BLaER1 treated with 17β-estradiol and CSF1 and Interleukin-3, amounts not matched to agents 10 nM and 100 nM (cell line): Measurements from ENCODE around the gene VPS25.

Experiments used
- H3K27ac ChIP-seq, 11 experiments: shearing (Covaris generic); formaldehyde crosslinking; 2 replicates each; pipeline ENCODE4 v1.8.1; 2022
- H3K27me3 ChIP-seq, 11 experiments: shearing (Covaris generic); formaldehyde crosslinking; 2 replicates each; pipeline ENCODE4 v1.8.1; 2022
- H3K36me3 ChIP-seq, 11 experiments: shearing (Covaris generic); formaldehyde crosslinking; 2 replicates each; pipeline ENCODE4 v1.8.1; 2022
- H3K4me1 ChIP-seq, 10 experiments: shearing (Covaris generic); formaldehyde crosslinking; 2 replicates each; pipeline ENCODE4 v1.8.1; 2022
- H3K4me2 ChIP-seq, 11 experiments: shearing (Covaris generic); formaldehyde crosslinking; 2 replicates each; pipeline ENCODE4 v1.8.1; 2022
- H3K4me3 ChIP-seq, 10 experiments: shearing (Covaris generic); formaldehyde crosslinking; 2 replicates each; pipeline ENCODE4 v1.8.1; 2022
- H3K9ac ChIP-seq, 11 experiments: shearing (Covaris generic); formaldehyde crosslinking; 2 replicates each; pipeline ENCODE4 v1.8.1; 2022
- H3K9me3 ChIP-seq, 11 experiments: shearing (Covaris generic); formaldehyde crosslinking; replicated peaks in 1 of 11; 2 replicates each; pipeline ENCODE4 v1.8.1; 2022
- H4K20me1 ChIP-seq, 11 experiments: shearing (Covaris generic); formaldehyde crosslinking; 2 replicates each; pipeline ENCODE4 v1.8.1; 2022
- Cebpa-rat ChIP-seq, 11 experiments: shearing (Covaris generic); IDR thresholded peaks; 2 replicates each; pipeline ENCODE4 v1.8.1; 2022

Gene VPS25

GRCh38 chr17:42804918-42805367, 31.7 kb downstream of the VPS25 start:
- TF ChIP-seq Cebpa-rat (IDR thresholded peaks at IDR 0.05), result no peak
- no peak overlapping the region for H3K4me2 ChIP-seq
- H4K20me1 ChIP-seq, result no peaks in the 10 kb centered on the region
- H3K36me3 ChIP-seq, result peaks cover 16 to 28% (median 22%) of the 10 kb centered on the region in 11 experiments
- H3K4me3 ChIP-seq, result no peak overlapping the region
- no peak overlapping the region for H3K27ac ChIP-seq
- H3K27me3 ChIP-seq, result no peaks in the 10 kb centered on the region
- H3K4me1 ChIP-seq, result no peaks in the 10 kb centered on the region
- no peaks in the 10 kb centered on the region for H3K9me3 ChIP-seq
- no peak overlapping the region for H3K9ac ChIP-seq

- no peak for TF ChIP-seq Cebpa-rat (IDR thresholded peaks at IDR 0.05)
- Histone ChIP-seq H3K4me3 (no peak overlapping the region), H3K27ac (no peak overlapping the region)
Measured at GRCh38 chr17:42806249-42806648, 33.0 kb downstream of the VPS25 start.

DNA sequence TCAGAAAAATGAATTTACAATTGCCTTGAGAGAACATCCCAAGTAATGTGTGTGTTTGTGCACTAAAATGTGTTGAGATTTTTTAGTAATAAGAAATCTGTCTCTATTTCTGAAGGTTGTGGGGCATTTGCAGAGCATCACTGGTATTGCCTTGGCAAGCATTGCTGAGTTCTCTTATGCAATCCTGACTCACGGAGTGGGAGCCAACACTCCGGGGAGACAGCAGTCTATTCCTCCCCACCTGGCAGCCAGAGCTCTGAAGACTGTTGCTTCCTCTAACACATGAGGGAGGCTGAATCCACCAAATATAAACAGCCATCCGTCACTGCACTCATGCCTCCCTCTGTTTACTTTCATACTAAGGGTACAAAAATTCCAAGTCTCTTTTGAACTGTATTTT, 36.0 kb downstream of the VPS25 start:
- Histone ChIP-seq H3K9me3 (no peaks in the 10 kb centered on the region), H3K4me1 (no peaks in the 10 kb centered on the region), H3K36me3 (peaks cover 56 to 71% (median 65%) of the 10 kb centered on the region in 11 experiments), H4K20me1 (peaks cover 0 to 8% (median 0%) of the 10 kb centered on the region in 11 experiments; a peak in 3 of 22 replicates), H3K27me3 (no peaks in the 10 kb centered on the region), H3K9ac (no peak overlapping the region), H3K27ac (no peak overlapping the region), H3K4me3 (no peak overlapping the region), H3K4me2 (no peak overlapping the region)
- TF ChIP-seq Cebpa-rat (IDR thresholded peaks at IDR 0.05), result no peak

More at GRCh38 chr17:42806249-42806648, 33.0 kb downstream of the VPS25 start:
- Histone ChIP-seq H3K27me3 (no peaks in the 10 kb centered on the region), H3K9ac (no peak overlapping the region), H3K4me2 (no peak overlapping the region), H3K36me3 (peaks cover 29 to 41% (median 35%) of the 10 kb centered on the region in 11 experiments), H4K20me1 (peaks cover 0 to 3% (median 0%) of the 10 kb centered on the region in 11 experiments; a peak in 1 of 22 replicates), H3K9me3 (no peaks in the 10 kb centered on the region), H3K4me1 (no peaks in the 10 kb centered on the region)

GRCh38 chr17:42814633-42815399, 41.6 kb downstream of the VPS25 start:
- Histone ChIP-seq H3K27ac (no peak overlapping the region), H3K9ac (no peak overlapping the region)

DNA sequence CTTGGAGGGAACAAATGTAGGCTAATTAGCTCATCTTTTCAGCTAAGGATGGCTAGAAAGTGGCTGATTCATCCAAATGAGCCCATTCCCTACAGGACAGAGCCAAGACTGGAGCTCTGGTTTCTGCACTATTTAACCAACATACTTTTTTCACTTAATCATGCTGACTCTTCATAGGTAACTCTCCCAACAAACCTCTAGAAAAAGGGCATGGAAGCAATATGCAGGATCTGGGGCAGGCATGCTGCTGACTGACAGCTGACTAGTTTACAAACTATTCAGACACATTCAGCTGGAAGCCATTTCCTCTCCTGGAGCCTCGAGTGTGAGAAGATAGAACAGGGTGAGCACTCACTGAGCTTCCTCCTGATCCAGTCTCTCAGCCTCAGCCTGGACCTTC, 44.6 kb downstream of the VPS25 start:
- Histone ChIP-seq H3K9me3 (no peaks in the 10 kb centered on the region), H3K9ac (no peak overlapping the region), H3K4me1 (peaks cover 5 to 15% (median 8%) of the 10 kb centered on the region in 10 experiments), H3K4me2 (no peak overlapping the region), H3K4me3 (no peak overlapping the region), H3K27ac (no peak overlapping the region), H4K20me1 (peaks cover 0 to 39% (median 7%) of the 10 kb centered on the region in 11 experiments; a peak in 13 of 22 replicates), H3K36me3 (peaks cover 93 to 100% (median 100%) of the 10 kb centered on the region in 11 experiments), H3K27me3 (no peaks in the 10 kb centered on the region)
- no peak for TF ChIP-seq Cebpa-rat (IDR thresholded peaks at IDR 0.05)

More at GRCh38 chr17:42814633-42815399, 41.6 kb downstream of the VPS25 start:
- no peaks in the 10 kb centered on the region for H3K27me3 ChIP-seq
- H3K4me1 ChIP-seq, result no peaks in the 10 kb centered on the region
- H3K36me3 ChIP-seq, result peaks cover 96 to 100% (median 100%) of the 10 kb centered on the region in 11 experiments
- no peak overlapping the region for H3K4me2 ChIP-seq
- H3K4me3 ChIP-seq, result no peak overlapping the region
- no peaks in the 10 kb centered on the region for H3K9me3 ChIP-seq
- H4K20me1 ChIP-seq, result peaks cover 0 to 32% (median 0%) of the 10 kb centered on the region in 11 experiments; a peak in 11 of 22 replicates
- no peak for TF ChIP-seq Cebpa-rat (IDR thresholded peaks at IDR 0.05)

DNA sequence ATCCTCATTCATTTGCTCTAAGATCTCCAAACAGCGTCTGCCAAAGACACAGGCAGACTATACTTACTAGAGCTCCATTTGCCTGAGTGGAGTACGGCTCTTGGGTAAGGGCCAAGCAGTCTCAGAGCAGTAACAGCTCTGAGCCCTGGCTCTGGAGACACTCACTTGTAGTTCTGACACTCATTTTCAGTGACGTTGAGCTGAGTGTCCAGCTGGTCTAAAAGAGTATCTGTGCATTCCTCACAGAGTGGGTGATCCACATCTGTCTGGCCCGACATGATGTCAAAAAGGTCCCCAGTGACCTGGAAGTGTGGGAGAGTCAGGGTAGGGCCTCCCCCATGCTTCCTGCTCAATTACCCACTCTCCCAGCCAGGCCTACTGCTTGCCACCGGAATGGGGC, 45.1 kb downstream of the VPS25 start:
- Histone ChIP-seq H3K36me3 (peaks cover 88 to 98% (median 95%) of the 10 kb centered on the region in 11 experiments), H3K27ac (no peak overlapping the region), H3K9ac (no peak overlapping the region)

GRCh38 chr17:42819939-42820535, 46.8 kb downstream of the VPS25 start:
- H3K4me3 ChIP-seq, result no peak overlapping the region
- H3K9me3 ChIP-seq, result no peaks in the 10 kb centered on the region
- H3K9ac ChIP-seq, result no peak overlapping the region; a peak in 1 of 22 replicates
- H3K36me3 ChIP-seq, result peaks cover 71 to 82% (median 78%) of the 10 kb centered on the region in 11 experiments
- H3K27me3 ChIP-seq, result no peaks in the 10 kb centered on the region
- no peak overlapping the region for H3K27ac ChIP-seq
- no peak for TF ChIP-seq Cebpa-rat (IDR thresholded peaks at IDR 0.05)
- H3K4me1 ChIP-seq, result peaks cover 18 to 26% (median 21%) of the 10 kb centered on the region in 10 experiments
- H3K4me2 ChIP-seq, result no peak overlapping the region
- peaks cover 0 to 32% (median 7%) of the 10 kb centered on the region in 11 experiments; a peak in 13 of 22 replicates for H4K20me1 ChIP-seq

More for the DNA sequence above, 45.1 kb downstream of the VPS25 start:
- no peak overlapping the region for H3K4me3 ChIP-seq
- peaks cover 11 to 20% (median 13%) of the 10 kb centered on the region in 10 experiments for H3K4me1 ChIP-seq
- no peak overlapping the region for H3K4me2 ChIP-seq
- TF ChIP-seq Cebpa-rat (IDR thresholded peaks at IDR 0.05), result no peak
- no peaks in the 10 kb centered on the region for H3K9me3 ChIP-seq
- peaks cover 0 to 39% (median 7%) of the 10 kb centered on the region in 11 experiments; a peak in 13 of 22 replicates for H4K20me1 ChIP-seq
- no peaks in the 10 kb centered on the region for H3K27me3 ChIP-seq

DNA sequence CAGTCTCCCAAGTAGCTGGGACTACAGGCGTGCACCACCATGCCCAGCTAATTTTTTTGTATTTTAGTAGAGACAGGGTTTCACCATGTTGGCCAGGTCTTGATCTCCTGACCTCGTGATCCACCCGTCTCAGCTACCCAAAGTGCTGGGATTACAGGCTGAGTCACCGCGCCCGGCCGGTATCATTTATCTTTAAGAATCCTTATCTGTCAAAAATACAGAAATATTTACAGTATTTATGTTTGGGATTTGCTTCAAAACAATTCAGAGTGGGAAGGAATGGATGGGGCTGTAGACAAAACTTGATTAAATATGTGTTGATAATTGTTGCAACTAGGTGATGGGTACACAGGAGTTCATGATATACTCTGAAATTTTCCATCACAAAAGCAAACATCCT, 47.9 kb downstream of the VPS25 start:
- Histone ChIP-seq H4K20me1 (peaks cover 0 to 25% (median 7%) of the 10 kb centered on the region in 11 experiments; a peak in 12 of 22 replicates), H3K9ac (peak overlapping the region in 2 of 11 experiments; percentile 14 to 35; a peak in 2 of 22 replicates), H3K36me3 (peaks cover 60 to 70% (median 67%) of the 10 kb centered on the region in 11 experiments), H3K27me3 (no peaks in the 10 kb centered on the region), H3K27ac (no peak overlapping the region), H3K9me3 (no peaks in the 10 kb centered on the region), H3K4me3 (no peak overlapping the region), H3K4me1 (peaks cover 18 to 28% (median 22%) of the 10 kb centered on the region in 10 experiments), H3K4me2 (no peak overlapping the region)
- TF ChIP-seq Cebpa-rat (IDR thresholded peaks at IDR 0.05), result no peak

GRCh38 chr17:42827472-42827871, 54.2 kb downstream of the VPS25 start:
- Histone ChIP-seq H3K9ac (no peak overlapping the region), H3K36me3 (peaks cover 0 to 7% (median 4%) of the 10 kb centered on the region in 11 experiments; a peak in 15 of 22 replicates), H3K27me3 (no peaks in the 10 kb centered on the region), H3K4me3 (no peak overlapping the region), H3K27ac (no peak overlapping the region), H3K4me2 (no peak overlapping the region), H4K20me1 (peaks cover 0 to 4% (median 0%) of the 10 kb centered on the region in 11 experiments; a peak in 2 of 22 replicates), H3K4me1 (peaks cover 23 to 27% (median 26%) of the 10 kb centered on the region in 10 experiments), H3K9me3 (no peaks in the 10 kb centered on the region)
- TF ChIP-seq Cebpa-rat (IDR thresholded peaks at IDR 0.05), result no peak
